Thyroid gland (tissue), 4 donors: ENCODE results near the gene PLXNA4.

Experiments
- POLR2A ChIP-seq, 2 donors: fragments of 450-650 bp; IDR thresholded peaks; one replicate each; pipeline ENCODE4 v1.6.1; 2017; ENCODE audit warnings: antibody characterized with exemption in 2 of 2, mild to moderate bottlenecking in 2 of 2, moderate library complexity in 1 of 2
- TF ChIP-seq, protein P1 (sequence below), 6 experiments: fragments of 200-600 bp in 3 of 6; fragments of 450-650 bp in 3 of 6; sonication (generic) in 3 of 6; IDR thresholded peaks; one replicate each; pipeline ENCODE4 v1.5.1; 2016 to 2019; ENCODE audit warnings: antibody characterized with exemption in 6 of 6, mild to moderate bottlenecking in 2 of 6, inconsistent platforms in 1 of 6, moderate library complexity in 1 of 6

DNA sequence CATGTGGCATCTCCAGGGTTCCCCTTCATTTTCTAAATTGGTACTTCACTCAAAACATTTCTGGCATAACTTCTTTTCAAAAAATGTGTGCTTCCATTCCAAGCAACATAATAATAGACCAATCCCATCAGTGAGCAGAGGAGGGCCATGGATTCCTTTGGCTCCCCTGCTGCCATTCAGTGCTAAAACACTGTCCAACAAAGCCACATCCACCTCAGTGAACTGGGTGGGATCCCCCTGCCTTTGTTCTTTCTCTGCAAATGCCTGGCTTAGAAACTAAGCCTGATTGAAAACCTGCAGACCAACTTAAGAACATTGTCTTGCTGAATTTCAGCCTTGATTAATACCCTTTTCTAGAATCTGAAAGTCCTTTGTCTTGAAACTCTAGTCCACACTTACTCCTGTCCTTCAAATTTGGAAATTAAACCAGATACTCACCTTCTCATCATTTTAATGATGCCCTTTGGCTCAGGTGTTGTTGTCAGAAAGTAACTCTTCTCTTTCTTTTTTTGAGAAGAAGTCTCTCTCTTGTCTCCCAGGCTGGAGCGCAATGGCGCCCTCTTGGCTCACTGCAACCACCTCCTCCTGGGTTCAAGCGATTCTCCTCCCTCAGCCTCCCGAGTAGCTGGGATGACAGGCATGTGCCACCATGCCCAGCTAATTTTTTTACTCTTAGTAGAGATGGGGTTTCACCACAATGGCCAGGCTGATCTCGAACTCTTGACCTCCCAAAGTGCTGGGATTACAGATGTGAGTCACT, 132.3 kb downstream of the PLXNA4 start:
- TF ChIP-seq, protein P1, sequence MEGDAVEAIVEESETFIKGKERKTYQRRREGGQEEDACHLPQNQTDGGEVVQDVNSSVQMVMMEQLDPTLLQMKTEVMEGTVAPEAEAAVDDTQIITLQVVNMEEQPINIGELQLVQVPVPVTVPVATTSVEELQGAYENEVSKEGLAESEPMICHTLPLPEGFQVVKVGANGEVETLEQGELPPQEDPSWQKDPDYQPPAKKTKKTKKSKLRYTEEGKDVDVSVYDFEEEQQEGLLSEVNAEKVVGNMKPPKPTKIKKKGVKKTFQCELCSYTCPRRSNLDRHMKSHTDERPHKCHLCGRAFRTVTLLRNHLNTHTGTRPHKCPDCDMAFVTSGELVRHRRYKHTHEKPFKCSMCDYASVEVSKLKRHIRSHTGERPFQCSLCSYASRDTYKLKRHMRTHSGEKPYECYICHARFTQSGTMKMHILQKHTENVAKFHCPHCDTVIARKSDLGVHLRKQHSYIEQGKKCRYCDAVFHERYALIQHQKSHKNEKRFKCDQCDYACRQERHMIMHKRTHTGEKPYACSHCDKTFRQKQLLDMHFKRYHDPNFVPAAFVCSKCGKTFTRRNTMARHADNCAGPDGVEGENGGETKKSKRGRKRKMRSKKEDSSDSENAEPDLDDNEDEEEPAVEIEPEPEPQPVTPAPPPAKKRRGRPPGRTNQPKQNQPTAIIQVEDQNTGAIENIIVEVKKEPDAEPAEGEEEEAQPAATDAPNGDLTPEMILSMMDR (IDR thresholded peaks at IDR 0.05) = no peak
- TF ChIP-seq POLR2A (IDR thresholded peaks at IDR 0.05) = no peak
